ENCODE results near the gene RGL4. TPM values are rescaled to one million over a fixed set of nuclear protein-coding genes. Genes with fewer than 3 reads are reported as not detected.

RGL4 gene
- total and polyA plus RNA-seq, 8 donors, result 0.65 to 5.9 (median 2.9) TPM; not detected in 4

DNA sequence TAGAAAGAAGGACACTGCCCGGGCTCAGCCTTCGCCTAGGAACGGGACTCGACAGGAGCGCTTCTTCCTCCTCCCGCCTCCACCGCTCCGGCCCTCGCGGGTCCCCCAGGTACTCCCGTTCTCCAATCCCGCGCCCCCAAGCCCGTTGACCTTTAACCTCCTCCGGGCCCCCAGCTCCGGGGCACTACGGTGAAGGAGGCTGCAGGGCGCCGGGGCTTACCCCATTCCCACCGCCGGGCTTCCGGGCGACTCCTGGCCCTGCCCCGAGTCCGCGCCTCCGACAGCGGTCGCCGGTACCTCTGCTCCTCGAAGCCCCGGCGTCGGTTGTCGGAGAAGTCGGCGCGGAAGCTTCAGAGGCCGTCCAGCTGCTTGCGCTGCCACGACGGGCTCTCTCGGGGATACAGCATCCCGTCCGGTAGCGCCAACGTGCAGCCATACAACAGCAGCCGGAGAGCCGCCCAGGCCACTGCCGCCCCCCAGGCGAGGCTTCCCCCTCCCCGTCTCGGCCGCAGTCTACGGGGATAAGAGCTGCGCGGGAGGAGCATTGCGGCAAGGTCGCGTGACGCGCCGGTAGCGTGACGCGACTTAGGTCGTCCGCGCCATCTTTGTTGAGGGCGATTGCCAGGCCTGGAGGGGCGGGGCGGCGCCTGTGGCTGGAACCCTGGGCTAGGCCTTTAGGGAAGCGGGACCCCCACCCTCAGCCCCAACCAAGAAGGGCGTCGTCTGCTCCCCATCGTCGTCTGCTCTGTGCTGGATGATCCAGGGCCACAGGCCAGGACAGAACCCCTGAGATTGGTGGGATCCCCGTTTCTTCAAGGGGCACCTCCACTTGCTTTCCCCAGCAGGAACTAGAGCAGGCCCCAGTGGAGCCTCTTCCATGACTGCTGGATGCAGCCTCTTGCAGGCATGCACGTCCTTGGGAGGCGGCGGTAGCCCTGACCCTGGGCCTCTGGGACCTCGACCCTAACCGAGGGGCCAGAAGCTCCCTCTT is 26.3 kb downstream of the RGL4 start:
- 5 to 13% (median 5%) methylated on average over 38 to 84 of the region's 84 CpGs for WGBS, 5 donors
- Histone ChIP-seq H3K4me1 (peaks cover 10 to 24% (median 22%) of the 10 kb centered on the region in 4 donors), H3K9me3 (no peaks in the 10 kb centered on the region), H3K27ac (peak overlapping the region; percentile 66 to 89 (median 85)), H3K4me3 (peak overlapping the region; percentile 60 to 96 (median 84)), H3K36me3 (peaks cover 8 to 30% (median 30%) of the 10 kb centered on the region in 4 donors), H3K27me3 (no peaks in the 10 kb centered on the region)
- intact Hi-C loops (cut with DNase I; ENCODE audit: low total_unique reads), result no loop called here
- no peak for TF ChIP-seq EP300 (IDR thresholded peaks at IDR 0.05)
- TF ChIP-seq POLR2AphosphoS5 (IDR thresholded peaks at IDR 0.05), result peak; percentile 89 to 97 (median 92)
- peak in 1 of 4 donors; percentile 25 for TF ChIP-seq POLR2A (IDR thresholded peaks at IDR 0.05)
- peak; percentile 87 to 95 for DNase-seq

- Histone ChIP-seq H3K4me3 (no peak overlapping the region), H3K27me3 (no peaks in the 10 kb centered on the region)
Observed at GRCh38 chr22:23718371-23719165, 27.8 kb downstream of the RGL4 start.

DNA sequence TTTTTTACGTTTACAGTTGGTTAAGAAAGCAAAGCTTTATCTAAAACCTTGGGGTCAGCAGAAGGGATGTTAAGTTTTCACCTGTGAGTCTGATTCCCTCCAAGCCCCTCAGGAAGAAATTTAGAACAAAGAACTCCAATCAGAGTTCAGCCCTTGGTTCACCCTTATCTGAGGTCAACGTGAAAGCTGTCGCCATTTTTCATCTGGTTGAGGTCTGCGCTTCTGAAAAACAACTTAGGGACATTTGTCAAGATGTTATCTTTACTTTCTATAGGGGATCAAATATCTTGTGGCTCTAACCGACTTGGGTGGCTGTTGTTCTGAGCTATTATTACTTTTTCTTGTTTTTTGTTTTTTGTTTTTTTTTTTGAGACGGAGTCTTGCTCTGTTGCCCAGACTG is 30.0 kb downstream of the RGL4 start:
- TF ChIP-seq POLR2A (IDR thresholded peaks at IDR 0.05) (no peak), POLR2AphosphoS5 (IDR thresholded peaks at IDR 0.05) (no peak), EP300 (IDR thresholded peaks at IDR 0.05) (no peak)
- TF ChIP-seq, protein P1, sequence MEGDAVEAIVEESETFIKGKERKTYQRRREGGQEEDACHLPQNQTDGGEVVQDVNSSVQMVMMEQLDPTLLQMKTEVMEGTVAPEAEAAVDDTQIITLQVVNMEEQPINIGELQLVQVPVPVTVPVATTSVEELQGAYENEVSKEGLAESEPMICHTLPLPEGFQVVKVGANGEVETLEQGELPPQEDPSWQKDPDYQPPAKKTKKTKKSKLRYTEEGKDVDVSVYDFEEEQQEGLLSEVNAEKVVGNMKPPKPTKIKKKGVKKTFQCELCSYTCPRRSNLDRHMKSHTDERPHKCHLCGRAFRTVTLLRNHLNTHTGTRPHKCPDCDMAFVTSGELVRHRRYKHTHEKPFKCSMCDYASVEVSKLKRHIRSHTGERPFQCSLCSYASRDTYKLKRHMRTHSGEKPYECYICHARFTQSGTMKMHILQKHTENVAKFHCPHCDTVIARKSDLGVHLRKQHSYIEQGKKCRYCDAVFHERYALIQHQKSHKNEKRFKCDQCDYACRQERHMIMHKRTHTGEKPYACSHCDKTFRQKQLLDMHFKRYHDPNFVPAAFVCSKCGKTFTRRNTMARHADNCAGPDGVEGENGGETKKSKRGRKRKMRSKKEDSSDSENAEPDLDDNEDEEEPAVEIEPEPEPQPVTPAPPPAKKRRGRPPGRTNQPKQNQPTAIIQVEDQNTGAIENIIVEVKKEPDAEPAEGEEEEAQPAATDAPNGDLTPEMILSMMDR (IDR thresholded peaks at IDR 0.05), result no peak
- intact Hi-C loops (cut with DNase I; ENCODE audit: low total_unique reads), result no loop called here
- Histone ChIP-seq H3K36me3 (no peaks in the 10 kb centered on the region), H3K9me3 (no peaks in the 10 kb centered on the region), H3K4me3 (no peak overlapping the region), H3K27ac (no peak overlapping the region), H3K27me3 (no peaks in the 10 kb centered on the region), H3K4me1 (peaks cover 9 to 15% (median 14%) of the 10 kb centered on the region in 4 donors)
- no peak for DNase-seq
- WGBS, 5 donors, result 42 to 56% (median 54%) methylated on average over 6 of the region's 6 CpGs

More at GRCh38 chr22:23718371-23719165, 27.8 kb downstream of the RGL4 start:
- DNase-seq, result no peak
- intact Hi-C loops (cut with DNase I; ENCODE audit: low total_unique reads), result no loop called here
- H3K27ac ChIP-seq, result no peak overlapping the region
- H3K9me3 ChIP-seq, result no peaks in the 10 kb centered on the region
- peaks cover 4 to 16% (median 15%) of the 10 kb centered on the region in 4 donors for H3K36me3 ChIP-seq
- peaks cover 10 to 24% (median 22%) of the 10 kb centered on the region in 4 donors for H3K4me1 ChIP-seq
- TF ChIP-seq POLR2A (IDR thresholded peaks at IDR 0.05), result no peak
- TF ChIP-seq POLR2AphosphoS5 (IDR thresholded peaks at IDR 0.05), result no peak
- TF ChIP-seq, protein P1 (IDR thresholded peaks at IDR 0.05), result no peak
- TF ChIP-seq EP300 (IDR thresholded peaks at IDR 0.05), result no peak
- 81 to 84% (median 83%) methylated on average over 17 of the region's 17 CpGs for WGBS, 5 donors

GRCh38 chr22:23722160-23722559 is 31.3 kb downstream of the RGL4 start:
- DNase-seq, result no peak
- H3K36me3 ChIP-seq, result no peaks in the 10 kb centered on the region
- TF ChIP-seq, protein P1 (IDR thresholded peaks at IDR 0.05), result no peak
- no peak for TF ChIP-seq EP300 (IDR thresholded peaks at IDR 0.05)
- no peak for TF ChIP-seq POLR2A (IDR thresholded peaks at IDR 0.05)
- TF ChIP-seq POLR2AphosphoS5 (IDR thresholded peaks at IDR 0.05), result no peak
- intact Hi-C loops (cut with DNase I; ENCODE audit: low total_unique reads), result no loop called here
- H3K27me3 ChIP-seq, result no peaks in the 10 kb centered on the region
- no peak overlapping the region for H3K27ac ChIP-seq
- 69 to 86% (median 76%) methylated on average over 4 of the region's 4 CpGs for WGBS, 5 donors
- H3K4me3 ChIP-seq, result no peak overlapping the region
- H3K4me1 ChIP-seq, result peaks cover 3 to 5% (median 5%) of the 10 kb centered on the region in 4 donors
- no peaks in the 10 kb centered on the region for H3K9me3 ChIP-seq

All from stomach (tissue), 9 donors.